Hypothalamus (tissue), 51 donors: ENCODE data around the gene SDR9C7.
"Not testable (repeated sequence)": the region's sequence is repeated elsewhere in the genome, so short reads cannot be mapped to it uniquely, and the experiment has no call there.

Experiments used
- DNase-seq, 51 donors: peaks; one replicate each; lab custom pipeline; 2025; lab: John Stamatoyannopoulos, UW

The SDR9C7 gene

GRCh38 chr12:56933826-56934625, at the start of gene SDR9C7:
TSS of gene SDR9C7 (minus strand) at chr12:56934408. CDS start at chr12:56934261, 147 bp downstream.
- no peak for DNase-seq

GRCh38 chr12:56983386-56983785, 49.2 kb upstream of the SDR9C7 start:
- no peak for DNase-seq

- DNase-seq = not testable (repeated sequence)
Measured at GRCh38 chr12:56982578-56983236, 48.5 kb upstream of the SDR9C7 start.

DNA sequence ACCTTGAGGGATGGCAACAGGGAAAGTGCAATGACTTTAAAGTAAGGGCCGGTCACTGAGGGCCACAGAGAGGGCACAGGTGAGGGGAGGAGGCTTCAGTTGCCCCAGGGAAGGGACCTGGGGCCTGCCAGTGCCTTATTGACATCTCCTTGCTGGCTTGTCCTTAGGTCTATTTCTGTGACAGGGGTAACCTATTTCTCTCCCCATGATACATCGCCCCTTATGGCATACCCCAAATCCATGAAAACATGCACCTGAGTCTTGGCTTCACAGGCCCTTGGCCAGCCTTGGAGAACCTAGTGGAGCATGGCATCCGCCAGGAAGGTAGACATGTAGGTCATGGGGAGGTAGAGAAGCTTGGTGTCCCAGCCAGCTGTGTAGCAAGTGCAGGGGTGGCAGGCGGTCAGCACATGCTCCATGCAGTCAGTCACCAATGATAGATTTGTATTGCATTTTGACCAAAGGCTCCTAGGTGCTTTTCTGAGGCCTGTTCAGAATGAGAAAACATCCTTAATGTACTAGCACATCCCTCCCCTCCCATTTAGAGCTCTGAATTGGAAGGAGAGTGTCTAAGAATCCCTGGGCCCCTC, 46.8 kb upstream of the SDR9C7 start:
- DNase-seq = no peak

GRCh38 chr12:56980268-56980667, 46.1 kb upstream of the SDR9C7 start:
- no peak for DNase-seq

DNA sequence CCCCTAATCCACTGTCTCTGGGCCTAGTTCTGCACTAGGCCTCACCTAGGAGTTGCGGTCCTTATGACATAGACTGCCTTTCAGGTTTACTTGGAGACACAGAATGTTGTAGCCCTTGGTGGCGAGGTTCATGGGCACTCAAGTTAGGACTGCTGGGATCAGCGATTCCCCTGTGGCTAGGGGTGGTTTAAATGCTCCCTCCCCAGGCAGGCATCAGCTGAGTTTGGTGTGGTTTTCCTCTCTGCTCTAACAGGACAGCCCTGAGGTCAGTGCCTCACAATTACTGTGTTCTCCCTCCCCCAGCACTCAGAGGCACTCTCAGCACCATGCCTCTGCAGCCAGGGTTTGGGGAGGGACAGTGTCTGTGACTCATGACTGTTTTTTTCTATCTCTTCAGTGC, 45.4 kb upstream of the SDR9C7 start:
- DNase-seq = no peak

DNA sequence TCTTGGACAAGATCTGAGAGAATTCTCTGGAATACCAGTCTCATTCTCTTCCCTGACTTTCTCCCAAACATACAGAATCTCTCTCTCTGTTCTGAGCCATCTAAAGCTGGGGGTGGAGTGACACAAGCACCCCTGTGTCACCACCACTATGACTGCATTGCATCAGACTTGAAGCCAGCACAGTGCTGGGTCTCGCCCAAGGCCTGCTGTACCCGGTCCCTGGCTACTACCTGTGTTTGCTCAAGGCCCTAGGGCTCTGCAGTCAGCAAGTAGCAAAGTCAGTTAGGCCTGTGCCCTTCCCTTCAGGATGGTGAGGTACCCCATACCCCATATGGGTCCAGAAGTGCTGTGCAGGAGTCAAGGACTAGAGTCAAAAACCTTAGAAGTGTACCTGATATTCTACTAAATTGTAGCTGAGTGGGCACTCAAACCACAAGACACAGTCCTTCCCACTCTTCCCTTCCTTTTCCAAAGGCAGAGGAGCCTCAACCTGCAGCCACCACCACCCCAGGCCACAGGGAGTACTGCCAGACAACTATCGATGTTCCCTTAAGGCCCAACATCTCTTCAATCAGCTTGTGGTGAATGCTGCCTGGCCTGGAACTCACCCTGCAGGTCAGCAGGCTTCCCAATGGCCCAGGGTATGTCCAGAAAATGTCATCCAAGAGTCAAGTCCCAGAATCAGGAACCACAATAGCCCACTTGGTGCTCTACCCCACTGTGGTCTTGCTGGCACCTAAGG, 44.4 kb upstream of the SDR9C7 start:
- DNase-seq = no peak

- not testable (repeated sequence) for DNase-seq
Measured at GRCh38 chr12:56977361-56977760, 43.2 kb upstream of the SDR9C7 start.

- DNase-seq = not testable (repeated sequence)
Measured at GRCh38 chr12:56974224-56974623, 40.0 kb upstream of the SDR9C7 start.

- not testable (repeated sequence) for DNase-seq
Measured at GRCh38 chr12:56968910-56969309, 34.7 kb upstream of the SDR9C7 start.

DNA sequence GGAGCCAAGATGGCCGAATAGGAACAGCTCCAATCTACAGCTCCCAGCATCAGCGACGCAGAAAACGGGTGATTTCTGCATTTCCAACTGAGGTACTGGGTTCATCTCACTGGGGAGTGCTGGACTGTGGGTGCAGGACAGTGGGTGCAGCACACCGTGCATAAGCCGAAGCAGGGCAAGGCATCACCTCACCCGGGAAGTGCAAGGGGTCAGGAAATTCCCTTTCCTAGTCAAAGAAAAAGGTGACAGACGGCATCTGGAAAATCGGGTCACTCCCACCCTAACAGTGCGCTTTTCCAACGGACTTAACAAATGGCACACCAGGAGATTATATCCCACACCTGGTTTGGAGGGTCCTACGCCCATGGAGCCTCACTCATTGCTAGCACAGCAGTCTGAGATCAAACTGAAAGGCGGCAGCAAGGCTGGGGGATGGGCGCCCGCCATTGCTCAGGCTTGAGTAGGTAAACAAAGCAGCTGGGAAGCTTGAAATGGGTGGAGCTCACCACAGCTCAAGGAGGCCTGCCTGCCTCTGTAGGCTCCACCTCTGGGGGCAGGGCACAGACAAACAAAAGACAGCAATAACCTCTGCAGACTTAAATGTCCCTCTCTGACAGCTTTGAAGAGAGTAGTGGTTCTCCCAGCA, 31.9 kb upstream of the SDR9C7 start:
- DNase-seq = not testable (repeated sequence)

GRCh38 chr12:56965124-56965523, 30.9 kb upstream of the SDR9C7 start:
- not testable (repeated sequence) for DNase-seq

DNA sequence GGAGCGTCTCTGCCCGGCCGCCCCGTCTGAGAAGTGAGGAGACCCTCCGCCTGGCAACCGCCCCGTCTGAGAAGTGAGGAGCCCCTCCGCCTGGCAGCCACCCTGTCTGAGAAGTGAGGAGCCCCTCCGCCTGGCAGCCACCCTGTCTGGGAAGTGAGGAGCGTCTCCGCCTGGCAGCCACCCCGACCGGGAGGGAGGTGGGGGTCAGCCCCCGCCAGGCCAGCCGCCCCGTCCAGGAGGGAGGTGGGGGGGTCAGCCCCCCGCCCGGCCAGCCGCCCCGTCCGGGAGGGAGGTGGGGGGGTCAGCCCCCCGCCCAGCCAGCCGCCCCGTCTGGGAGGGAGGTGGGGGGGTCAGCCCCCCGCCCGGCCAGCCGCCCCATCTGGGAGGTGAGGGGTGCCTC, 29.3 kb upstream of the SDR9C7 start:
- DNase-seq = not testable (repeated sequence)

GRCh38 chr12:56962247-56962646, 28.0 kb upstream of the SDR9C7 start:
- DNase-seq = not testable (repeated sequence)

- DNase-seq = no peak
Measured at GRCh38 chr12:56958422-56958821, 24.2 kb upstream of the SDR9C7 start.

- DNase-seq = no peak
Measured at GRCh38 chr12:56957229-56958052, 23.2 kb upstream of the SDR9C7 start, which contains the start of gene RDH16. TSS of gene RDH16 (minus strand) at chr12:56957608. CDS start at chr12:56957462, 146 bp downstream.

- no peak for DNase-seq
Measured at GRCh38 chr12:56955631-56956256, 21.5 kb upstream of the SDR9C7 start.

DNA sequence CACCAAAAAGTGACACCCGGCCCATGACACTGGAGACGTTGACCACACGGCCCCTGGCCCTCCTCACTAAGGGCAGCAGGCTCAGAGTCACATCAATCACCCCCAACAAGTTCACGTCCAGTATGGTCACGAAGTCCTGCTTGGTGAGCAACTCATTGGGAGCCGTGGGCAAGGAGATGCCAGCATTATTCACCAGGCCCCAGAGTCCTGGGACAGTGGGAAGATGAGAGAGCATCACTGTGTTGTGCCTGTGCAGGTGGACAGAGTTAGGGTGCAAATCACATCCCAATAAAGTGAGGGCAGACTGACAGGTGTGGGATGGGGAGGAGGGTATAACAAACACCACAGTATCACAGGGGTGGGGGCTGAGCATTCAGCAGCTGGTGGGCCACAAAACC, 20.7 kb upstream of the SDR9C7 start:
- DNase-seq = no peak
